Measurements from ENCODE around the gene JAK3. TPM values are rescaled to one million over a fixed set of nuclear protein-coding genes. Genes with fewer than 3 reads are reported as not detected.

JAK3 gene
- total and polyA plus RNA-seq, 2 of the 8 experiments (the other 6 are each of a cell fraction or from before 2014, with no cell fraction given) = 4.0 to 4.7 TPM

Small RNA genes within 50 kb of the gene (small RNA-seq; reads per million reads assigned to genes)
- gene SNORA68 (ENCODE audit: insufficient read depth) = not detected

Other genes with a start within 250 kb of the JAK3 start
- 45.0 and 47.6 TPM in 2 replicates for gene UNC13A, start 159.6 kb downstream of the JAK3 start, total RNA-seq (2021; fragmentation: NEBNext Ultra II Directional; extraction: Animal tissue kit (Norgen Biotek cat#: 25700))
- 13.1 and 15.8 TPM in 2 replicates for gene UNC13A, start 159.6 kb downstream of the JAK3 start, polyA plus RNA-seq (2011; rRNA removed)
- 115 and 116 TPM in 2 replicates for gene MAP1S, start 128.5 kb downstream of the JAK3 start, total RNA-seq (2021; fragmentation: NEBNext Ultra II Directional; extraction: Animal tissue kit (Norgen Biotek cat#: 25700))
- 66.7 and 161 TPM in 2 replicates for gene MAP1S, start 128.5 kb downstream of the JAK3 start, polyA plus RNA-seq (2011; rRNA removed)
- 25.9 and 27.0 TPM in 2 replicates for gene FCHO1, start 96.5 kb downstream of the JAK3 start, total RNA-seq (2021; fragmentation: NEBNext Ultra II Directional; extraction: Animal tissue kit (Norgen Biotek cat#: 25700))
- gene FCHO1, start 96.5 kb downstream of the JAK3 start, polyA plus RNA-seq (2011; rRNA removed) = 13.0 and 19.5 TPM in 2 replicates
- gene B3GNT3, start 52.8 kb downstream of the JAK3 start, total RNA-seq (2021; fragmentation: NEBNext Ultra II Directional; extraction: Animal tissue kit (Norgen Biotek cat#: 25700)) = 1.5 and 1.8 TPM in 2 replicates
- 1.5 and 2.1 TPM in 2 replicates for gene B3GNT3, start 52.8 kb downstream of the JAK3 start, polyA plus RNA-seq (2011; rRNA removed)
- gene INSL3, start 26.5 kb downstream of the JAK3 start, total RNA-seq (2021; fragmentation: NEBNext Ultra II Directional; extraction: Animal tissue kit (Norgen Biotek cat#: 25700)) = 0.41 and 1.2 TPM in 2 replicates
- gene INSL3, start 26.5 kb downstream of the JAK3 start, polyA plus RNA-seq (2011; rRNA removed) = 1.1 and 1.5 TPM in 2 replicates
- 2,749 and 2,894 TPM in 2 replicates for gene RPL18A, start 11.9 kb upstream of the JAK3 start, total RNA-seq (2021; fragmentation: NEBNext Ultra II Directional; extraction: Animal tissue kit (Norgen Biotek cat#: 25700))
- 3,938 and 5,258 TPM in 2 replicates for gene RPL18A, start 11.9 kb upstream of the JAK3 start, polyA plus RNA-seq (2011; rRNA removed)
- 1.2 and 1.5 TPM in 2 replicates for gene SLC5A5, start 24.0 kb upstream of the JAK3 start, total RNA-seq (2021; fragmentation: NEBNext Ultra II Directional; extraction: Animal tissue kit (Norgen Biotek cat#: 25700))
- 1.8 and 2.2 TPM in 2 replicates for gene SLC5A5, start 24.0 kb upstream of the JAK3 start, polyA plus RNA-seq (2011; rRNA removed)
- 101 and 103 TPM in 2 replicates for gene CCDC124, start 85.0 kb upstream of the JAK3 start, total RNA-seq (2021; fragmentation: NEBNext Ultra II Directional; extraction: Animal tissue kit (Norgen Biotek cat#: 25700))
- gene CCDC124, start 85.0 kb upstream of the JAK3 start, polyA plus RNA-seq (2011; rRNA removed) = 95.2 and 135 TPM in 2 replicates
- gene KCNN1, start 119.1 kb upstream of the JAK3 start, total RNA-seq (2021; fragmentation: NEBNext Ultra II Directional; extraction: Animal tissue kit (Norgen Biotek cat#: 25700)) = 9.3 and 11.0 TPM in 2 replicates
- gene KCNN1, start 119.1 kb upstream of the JAK3 start, polyA plus RNA-seq (2011; rRNA removed) = 12.5 and 19.3 TPM in 2 replicates
- 6.2 and 6.9 TPM in 2 replicates for gene ARRDC2, start 160.2 kb upstream of the JAK3 start, total RNA-seq (2021; fragmentation: NEBNext Ultra II Directional; extraction: Animal tissue kit (Norgen Biotek cat#: 25700))
- 5.4 and 5.8 TPM in 2 replicates for gene ARRDC2, start 160.2 kb upstream of the JAK3 start, polyA plus RNA-seq (2011; rRNA removed)
- not detected in 2 replicates for gene IL12RB1, start 239.0 kb upstream of the JAK3 start, total RNA-seq (2021; fragmentation: NEBNext Ultra II Directional; extraction: Animal tissue kit (Norgen Biotek cat#: 25700))
- gene IL12RB1, start 239.0 kb upstream of the JAK3 start, polyA plus RNA-seq (2011; rRNA removed) = 0.03 and 0.06 TPM in 2 replicates
- 9.0 TPM in 2 replicates for gene MAST3, start 249.8 kb upstream of the JAK3 start, total RNA-seq (2021; fragmentation: NEBNext Ultra II Directional; extraction: Animal tissue kit (Norgen Biotek cat#: 25700))
- 3.4 and 5.5 TPM in 2 replicates for gene MAST3, start 249.8 kb upstream of the JAK3 start, polyA plus RNA-seq (2011; rRNA removed)

Measured in H1 (cell line).